ENCODE results near the gene MYBPC1. TPM values are rescaled to one million over a fixed set of nuclear protein-coding genes. Genes with fewer than 3 reads are reported as not detected.

Gene MYBPC1
- total and polyA plus RNA-seq, 2 of the 13 experiments (the other 11 are each of a cell fraction or from before 2014, with no cell fraction given), result 0.31 to 0.53 TPM

DNA sequence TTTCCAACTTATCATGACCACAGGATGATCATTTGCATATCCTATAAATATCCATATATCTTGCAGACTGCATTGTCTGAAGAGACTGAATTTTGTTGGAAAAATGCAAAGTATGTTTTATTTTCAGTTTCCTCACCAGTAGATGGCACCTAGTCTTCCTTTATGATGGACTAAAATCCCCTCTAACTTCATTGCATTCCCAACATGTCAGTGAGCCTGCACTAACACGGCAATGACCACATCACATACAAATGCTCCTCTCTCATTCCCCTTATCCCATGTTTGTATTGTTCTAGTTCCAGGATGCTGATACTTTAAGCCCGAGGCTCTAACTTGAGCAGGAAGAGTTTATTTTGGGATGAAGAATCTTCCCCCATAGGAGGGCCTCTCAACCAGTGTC, 24.7 kb upstream of the MYBPC1 start (continued):
- TF ChIP-seq ZNF441 (CRISPR knock-in tag; IDR thresholded peaks at IDR 0.05; ENCODE audit: borderline replicate concordance) (no peak), SP140L (CRISPR knock-in tag; IDR thresholded peaks at IDR 0.05; ENCODE audit: borderline replicate concordance) (peak; percentile 66; the same call in 1 of the 2 replicates), ASH2L (IDR thresholded peaks at IDR 0.05; ENCODE audit: insufficient read length, low read depth, low read length) (no peak), NBN (conservative IDR thresholded peaks at IDR 0.05) (no peak), MTA1 (CRISPR knock-in tag; IDR thresholded peaks at IDR 0.05; ENCODE audit: borderline replicate concordance) (no peak), SP1 (IDR thresholded peaks at IDR 0.05) (no peak), SP1 (CRISPR knock-in tag; IDR thresholded peaks at IDR 0.05) (no peak), ZNF614 (CRISPR knock-in tag; IDR thresholded peaks at IDR 0.05; ENCODE audit: borderline replicate concordance) (peak; percentile 66; the same call in 1 of the 2 replicates), RORA (CRISPR knock-in tag; IDR thresholded peaks at IDR 0.05) (no peak), NFKBIZ (CRISPR knock-in tag; IDR thresholded peaks at IDR 0.05) (no peak)
- TF ChIP-seq, protein P1, sequence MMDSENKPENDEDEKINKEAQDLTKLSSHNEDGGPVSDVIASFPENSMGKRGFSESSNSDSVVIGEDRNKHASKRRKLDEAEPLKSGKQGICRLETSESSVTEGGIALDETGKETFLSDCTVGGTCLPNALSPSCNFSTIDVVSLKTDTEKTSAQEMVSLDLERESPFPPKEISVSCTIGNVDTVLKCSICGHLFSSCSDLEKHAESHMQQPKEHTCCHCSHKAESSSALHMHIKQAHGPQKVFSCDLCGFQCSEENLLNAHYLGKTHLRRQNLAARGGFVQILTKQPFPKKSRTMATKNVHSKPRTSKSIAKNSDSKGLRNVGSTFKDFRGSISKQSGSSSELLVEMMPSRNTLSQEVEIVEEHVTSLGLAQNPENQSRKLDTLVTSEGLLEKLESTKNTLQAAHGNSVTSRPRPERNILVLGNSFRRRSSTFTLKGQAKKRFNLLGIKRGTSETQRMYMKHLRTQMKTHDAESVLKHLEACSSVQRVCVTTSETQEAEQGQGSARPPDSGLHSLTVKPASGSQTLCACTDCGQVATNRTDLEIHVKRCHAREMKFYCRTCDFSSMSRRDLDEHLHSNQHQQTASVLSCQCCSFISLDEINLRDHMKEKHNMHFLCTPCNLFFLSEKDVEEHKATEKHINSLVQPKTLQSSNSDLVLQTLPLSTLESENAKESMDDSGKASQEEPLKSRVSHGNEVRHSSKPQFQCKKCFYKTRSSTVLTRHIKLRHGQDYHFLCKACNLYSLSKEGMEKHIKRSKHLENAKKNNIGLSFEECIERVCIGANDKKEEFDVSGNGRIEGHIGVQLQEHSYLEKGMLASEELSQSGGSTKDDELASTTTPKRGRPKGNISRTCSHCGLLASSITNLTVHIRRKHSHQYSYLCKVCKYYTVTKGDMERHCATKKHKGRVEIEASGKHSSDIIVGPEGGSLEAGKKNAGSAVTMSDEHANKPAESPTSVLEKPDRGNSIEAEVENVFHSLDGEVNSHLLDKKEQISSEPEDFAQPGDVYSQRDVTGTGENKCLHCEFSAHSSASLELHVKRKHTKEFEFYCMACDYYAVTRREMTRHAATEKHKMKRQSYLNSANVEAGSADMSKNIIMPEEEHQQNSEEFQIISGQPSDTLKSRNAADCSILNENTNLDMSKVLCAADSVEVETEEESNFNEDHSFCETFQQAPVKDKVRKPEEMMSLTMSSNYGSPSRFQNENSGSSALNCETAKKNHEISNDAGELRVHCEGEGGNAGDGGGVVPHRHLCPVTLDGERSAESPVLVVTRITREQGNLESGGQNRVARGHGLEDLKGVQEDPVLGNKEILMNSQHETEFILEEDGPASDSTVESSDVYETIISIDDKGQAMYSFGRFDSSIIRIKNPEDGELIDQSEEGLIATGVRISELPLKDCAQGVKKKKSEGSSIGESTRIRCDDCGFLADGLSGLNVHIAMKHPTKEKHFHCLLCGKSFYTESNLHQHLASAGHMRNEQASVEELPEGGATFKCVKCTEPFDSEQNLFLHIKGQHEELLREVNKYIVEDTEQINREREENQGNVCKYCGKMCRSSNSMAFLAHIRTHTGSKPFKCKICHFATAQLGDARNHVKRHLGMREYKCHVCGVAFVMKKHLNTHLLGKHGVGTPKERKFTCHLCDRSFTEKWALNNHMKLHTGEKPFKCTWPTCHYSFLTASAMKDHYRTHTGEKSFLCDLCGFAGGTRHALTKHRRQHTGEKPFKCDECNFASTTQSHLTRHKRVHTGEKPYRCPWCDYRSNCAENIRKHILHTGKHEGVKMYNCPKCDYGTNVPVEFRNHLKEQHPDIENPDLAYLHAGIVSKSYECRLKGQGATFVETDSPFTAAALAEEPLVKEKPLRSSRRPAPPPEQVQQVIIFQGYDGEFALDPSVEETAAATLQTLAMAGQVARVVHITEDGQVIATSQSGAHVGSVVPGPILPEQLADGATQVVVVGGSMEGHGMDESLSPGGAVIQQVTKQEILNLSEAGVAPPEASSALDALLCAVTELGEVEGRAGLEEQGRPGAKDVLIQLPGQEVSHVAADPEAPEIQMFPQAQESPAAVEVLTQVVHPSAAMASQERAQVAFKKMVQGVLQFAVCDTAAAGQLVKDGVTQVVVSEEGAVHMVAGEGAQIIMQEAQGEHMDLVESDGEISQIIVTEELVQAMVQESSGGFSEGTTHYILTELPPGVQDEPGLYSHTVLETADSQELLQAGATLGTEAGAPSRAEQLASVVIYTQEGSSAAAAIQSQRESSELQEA (CRISPR knock-in tag; IDR thresholded peaks at IDR 0.05; ENCODE audit: not compliant biosample characterization), result no peak
- TF ChIP-seq, protein P2, sequence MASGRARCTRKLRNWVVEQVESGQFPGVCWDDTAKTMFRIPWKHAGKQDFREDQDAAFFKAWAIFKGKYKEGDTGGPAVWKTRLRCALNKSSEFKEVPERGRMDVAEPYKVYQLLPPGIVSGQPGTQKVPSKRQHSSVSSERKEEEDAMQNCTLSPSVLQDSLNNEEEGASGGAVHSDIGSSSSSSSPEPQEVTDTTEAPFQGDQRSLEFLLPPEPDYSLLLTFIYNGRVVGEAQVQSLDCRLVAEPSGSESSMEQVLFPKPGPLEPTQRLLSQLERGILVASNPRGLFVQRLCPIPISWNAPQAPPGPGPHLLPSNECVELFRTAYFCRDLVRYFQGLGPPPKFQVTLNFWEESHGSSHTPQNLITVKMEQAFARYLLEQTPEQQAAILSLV (CRISPR knock-in tag; IDR thresholded peaks at IDR 0.05; ENCODE audit: borderline replicate concordance), result no peak
- TF ChIP-seq, protein P3, sequence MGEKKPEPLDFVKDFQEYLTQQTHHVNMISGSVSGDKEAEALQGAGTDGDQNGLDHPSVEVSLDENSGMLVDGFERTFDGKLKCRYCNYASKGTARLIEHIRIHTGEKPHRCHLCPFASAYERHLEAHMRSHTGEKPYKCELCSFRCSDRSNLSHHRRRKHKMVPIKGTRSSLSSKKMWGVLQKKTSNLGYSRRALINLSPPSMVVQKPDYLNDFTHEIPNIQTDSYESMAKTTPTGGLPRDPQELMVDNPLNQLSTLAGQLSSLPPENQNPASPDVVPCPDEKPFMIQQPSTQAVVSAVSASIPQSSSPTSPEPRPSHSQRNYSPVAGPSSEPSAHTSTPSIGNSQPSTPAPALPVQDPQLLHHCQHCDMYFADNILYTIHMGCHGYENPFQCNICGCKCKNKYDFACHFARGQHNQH (CRISPR knock-in tag; IDR thresholded peaks at IDR 0.05), result 0 out of 2 replicates have a peak, but pooled peaks have one; percentile 19
- TF ChIP-seq, protein P4, sequence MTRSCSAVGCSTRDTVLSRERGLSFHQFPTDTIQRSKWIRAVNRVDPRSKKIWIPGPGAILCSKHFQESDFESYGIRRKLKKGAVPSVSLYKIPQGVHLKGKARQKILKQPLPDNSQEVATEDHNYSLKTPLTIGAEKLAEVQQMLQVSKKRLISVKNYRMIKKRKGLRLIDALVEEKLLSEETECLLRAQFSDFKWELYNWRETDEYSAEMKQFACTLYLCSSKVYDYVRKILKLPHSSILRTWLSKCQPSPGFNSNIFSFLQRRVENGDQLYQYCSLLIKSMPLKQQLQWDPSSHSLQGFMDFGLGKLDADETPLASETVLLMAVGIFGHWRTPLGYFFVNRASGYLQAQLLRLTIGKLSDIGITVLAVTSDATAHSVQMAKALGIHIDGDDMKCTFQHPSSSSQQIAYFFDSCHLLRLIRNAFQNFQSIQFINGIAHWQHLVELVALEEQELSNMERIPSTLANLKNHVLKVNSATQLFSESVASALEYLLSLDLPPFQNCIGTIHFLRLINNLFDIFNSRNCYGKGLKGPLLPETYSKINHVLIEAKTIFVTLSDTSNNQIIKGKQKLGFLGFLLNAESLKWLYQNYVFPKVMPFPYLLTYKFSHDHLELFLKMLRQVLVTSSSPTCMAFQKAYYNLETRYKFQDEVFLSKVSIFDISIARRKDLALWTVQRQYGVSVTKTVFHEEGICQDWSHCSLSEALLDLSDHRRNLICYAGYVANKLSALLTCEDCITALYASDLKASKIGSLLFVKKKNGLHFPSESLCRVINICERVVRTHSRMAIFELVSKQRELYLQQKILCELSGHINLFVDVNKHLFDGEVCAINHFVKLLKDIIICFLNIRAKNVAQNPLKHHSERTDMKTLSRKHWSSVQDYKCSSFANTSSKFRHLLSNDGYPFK (CRISPR knock-in tag; IDR thresholded peaks at IDR 0.05; ENCODE audit: borderline replicate concordance), result no peak
- TF ChIP-seq, protein P5, sequence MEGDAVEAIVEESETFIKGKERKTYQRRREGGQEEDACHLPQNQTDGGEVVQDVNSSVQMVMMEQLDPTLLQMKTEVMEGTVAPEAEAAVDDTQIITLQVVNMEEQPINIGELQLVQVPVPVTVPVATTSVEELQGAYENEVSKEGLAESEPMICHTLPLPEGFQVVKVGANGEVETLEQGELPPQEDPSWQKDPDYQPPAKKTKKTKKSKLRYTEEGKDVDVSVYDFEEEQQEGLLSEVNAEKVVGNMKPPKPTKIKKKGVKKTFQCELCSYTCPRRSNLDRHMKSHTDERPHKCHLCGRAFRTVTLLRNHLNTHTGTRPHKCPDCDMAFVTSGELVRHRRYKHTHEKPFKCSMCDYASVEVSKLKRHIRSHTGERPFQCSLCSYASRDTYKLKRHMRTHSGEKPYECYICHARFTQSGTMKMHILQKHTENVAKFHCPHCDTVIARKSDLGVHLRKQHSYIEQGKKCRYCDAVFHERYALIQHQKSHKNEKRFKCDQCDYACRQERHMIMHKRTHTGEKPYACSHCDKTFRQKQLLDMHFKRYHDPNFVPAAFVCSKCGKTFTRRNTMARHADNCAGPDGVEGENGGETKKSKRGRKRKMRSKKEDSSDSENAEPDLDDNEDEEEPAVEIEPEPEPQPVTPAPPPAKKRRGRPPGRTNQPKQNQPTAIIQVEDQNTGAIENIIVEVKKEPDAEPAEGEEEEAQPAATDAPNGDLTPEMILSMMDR (CRISPR knock-in tag; IDR thresholded peaks at IDR 0.05), result peak; percentile 84
